H1 (cell line): ENCODE measurements around the gene ECE2.

Source experiments
- CBX8 ChIP-seq: fragments of 300-800, 300-1000 bp; sonication (generic); IDR thresholded peaks from 2 replicates; pipeline ENCODE4 v1.7.1; 2016; ENCODE audit warnings: low read depth, low read length, borderline replicate concordance
- EZH2 ChIP-seq: fragments of 200-600 bp; sonication (generic); IDR thresholded peaks from 2 replicates; pipeline ENCODE4 v1.7.1; 2012; ENCODE audit warnings: low read depth, mild to moderate bottlenecking, moderate library complexity, low read length, inconsistent platforms; ENCODE audit not compliant: severe bottlenecking
- MAX ChIP-seq: IDR thresholded peaks from 2 replicates; pipeline ENCODE4 v1.6.1; 2012; ENCODE audit warnings: inconsistent platforms
- POLR2A ChIP-seq, 2 experiments: IDR thresholded peaks; 1 replicate in 1 of 2; 2 replicates in 1 of 2; pipeline ENCODE4 v1.6.1; 2011; ENCODE audit warnings: low read depth in 2 of 2, low read length in 2 of 2, mild to moderate bottlenecking in 2 of 2; ENCODE audit errors: control extremely low read depth in 1 of 2
- POLR2AphosphoS5 ChIP-seq: IDR thresholded peaks from 2 replicates; pipeline ENCODE4 v1.6.1; 2011; ENCODE audit warnings: low read depth, low read length
- ZNF274 ChIP-seq: IDR thresholded peaks from 2 replicates; pipeline ENCODE4 v1.7.0; 2012; ENCODE audit warnings: low read length, borderline replicate concordance; ENCODE audit errors: extremely low read depth

DNA sequence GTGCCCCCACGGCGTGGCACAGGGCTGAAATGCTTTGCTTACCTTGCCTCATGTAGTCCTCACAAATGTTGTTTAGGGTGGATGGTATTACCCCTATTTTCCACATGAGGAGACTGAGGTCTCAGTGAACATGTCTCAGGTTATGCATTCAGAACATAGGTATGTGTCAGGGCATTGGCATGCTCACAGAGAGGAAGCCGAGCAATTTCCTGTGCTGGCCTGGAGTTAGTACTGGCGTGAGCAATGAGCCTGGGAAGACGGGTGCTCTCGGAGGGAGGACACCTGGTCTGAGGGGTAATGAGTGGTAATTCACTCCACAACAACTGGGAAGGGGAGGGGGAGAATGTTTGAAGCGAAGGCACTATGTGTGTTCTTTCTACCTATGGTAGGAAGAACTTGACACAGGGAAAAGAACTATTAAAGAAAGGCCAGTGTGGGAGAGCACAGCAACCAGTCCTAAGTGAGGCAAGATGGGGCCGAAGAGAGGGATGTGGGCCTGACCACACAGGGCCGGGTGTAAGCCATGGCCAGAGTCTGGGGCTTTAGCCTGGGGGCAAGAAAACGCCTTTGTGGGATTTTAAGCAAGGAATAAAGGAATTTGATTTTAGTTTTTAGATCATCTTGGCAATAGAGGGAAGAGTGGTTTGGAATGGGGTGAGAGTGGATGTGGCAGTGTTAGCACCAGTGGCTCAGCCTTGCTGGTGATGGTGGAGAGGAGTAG lies 56.7 kb downstream of the ECE2 start:
- no peak for TF ChIP-seq EZH2
- no peak for TF ChIP-seq POLR2A (IDR thresholded peaks at IDR 0.05; ENCODE audit: control extremely low read depth in 1 of 2, low read depth in 2 of 2, low read length in 2 of 2)
- no peak for TF ChIP-seq POLR2AphosphoS5
- no peak for TF ChIP-seq ZNF274
- TF ChIP-seq MAX: no peak
- TF ChIP-seq CBX8: no peak
